Fibroblast of mammary gland (primary cell): ENCODE data around the gene CCDC201.
A peak's percentile ranks its signal among the peaks of the same experiment; 100 is the strongest.

Source experiments
- DNase-seq: peaks from one replicate; pipeline ENCODE4 v3.0.0-alpha.2; 2010; ENCODE audit warnings: low read depth
- H3K4me3 ChIP-seq: 2 replicates; pipeline ENCODE4 v1.5.1; 2011; ENCODE audit warnings: low read depth, mild to moderate bottlenecking, low read length, moderate library complexity; ENCODE audit not compliant: control insufficient read depth
- CTCF ChIP-seq: conservative IDR thresholded peaks from 2 replicates; pipeline ENCODE4 v1.5.1; 2011; ENCODE audit warnings: low read depth, low read length, inconsistent platforms; ENCODE audit not compliant: control insufficient read depth, insufficient read depth

Gene CCDC201

GRCh38 chr7:45918556-45918955 is 45.7 kb upstream of the CCDC201 start:
- no peak for TF ChIP-seq CTCF
- H3K4me3 ChIP-seq = no peak overlapping the region
- no peak for DNase-seq

- peak; percentile 91 for TF ChIP-seq CTCF
- H3K4me3 ChIP-seq = peak overlapping the region; percentile 10
- peak; percentile 57 for DNase-seq
Measured at GRCh38 chr7:45917658-45918057, 44.8 kb upstream of the CCDC201 start.

- TF ChIP-seq CTCF = no peak
- no peak overlapping the region for H3K4me3 ChIP-seq
- no peak for DNase-seq
Measured at GRCh38 chr7:45917064-45917463, 44.2 kb upstream of the CCDC201 start.

GRCh38 chr7:45915606-45916005 is 42.7 kb upstream of the CCDC201 start:
- DNase-seq = peak; percentile 40
- H3K4me3 ChIP-seq = no peak overlapping the region
- TF ChIP-seq CTCF = no peak

GRCh38 chr7:45914911-45915310 is 42.0 kb upstream of the CCDC201 start:
- no peak for TF ChIP-seq CTCF
- no peak overlapping the region for H3K4me3 ChIP-seq
- DNase-seq = no peak

- no peak for DNase-seq
- no peak for TF ChIP-seq CTCF
Measured at GRCh38 chr7:45912972-45913371, 40.1 kb upstream of the CCDC201 start.

GRCh38 chr7:45911311-45911710 is 38.4 kb upstream of the CCDC201 start:
- no peak for DNase-seq
- no peak for TF ChIP-seq CTCF
- no peak overlapping the region for H3K4me3 ChIP-seq

More at GRCh38 chr7:45912972-45913371, 40.1 kb upstream of the CCDC201 start:
- no peak overlapping the region for H3K4me3 ChIP-seq
